Body of pancreas (tissue), 4 donors: Measurements from ENCODE around the gene TOM1L1.

Source experiments
- CTCF ChIP-seq, 7 experiments: fragments of 450-650 bp in 4 of 7; fragments of 200-600 bp in 3 of 7; sonication (generic) in 3 of 7; IDR thresholded peaks; one replicate each; pipeline ENCODE4 v1.5.1; 2016 to 2019; ENCODE audit warnings: antibody characterized with exemption in 7 of 7
- POLR2A ChIP-seq, 3 donors: fragments of 450-650 bp; IDR thresholded peaks; one replicate each; pipeline ENCODE4 v1.6.1; 2016; ENCODE audit warnings: antibody characterized with exemption in 3 of 3, mild to moderate bottlenecking in 2 of 3

DNA sequence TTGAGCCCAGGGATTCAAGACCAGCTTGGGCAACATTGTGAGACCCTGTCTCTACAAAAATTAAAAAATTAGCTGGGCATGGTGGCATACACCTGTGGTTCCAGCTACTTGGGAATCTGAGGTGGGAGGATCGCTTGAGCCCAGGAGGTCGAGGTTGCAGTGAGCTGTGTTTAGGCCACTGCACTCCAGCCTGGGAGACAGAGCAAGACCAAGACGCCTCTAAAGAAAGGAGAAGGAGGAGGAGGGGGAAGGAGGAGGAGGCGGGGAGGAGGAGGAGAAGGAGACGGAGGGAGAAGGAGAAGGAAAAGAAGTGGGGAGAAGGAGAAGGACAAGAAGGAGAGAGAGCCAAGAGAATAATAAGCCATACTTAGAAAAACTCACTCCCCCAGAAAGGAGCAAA lies 103.8 kb downstream of the TOM1L1 start:
- TF ChIP-seq CTCF (IDR thresholded peaks at IDR 0.05) = no peak
- TF ChIP-seq POLR2A (IDR thresholded peaks at IDR 0.05) = no peak
